Endothelial cell of umbilical vein (primary cell): ENCODE results near the gene RFWD3. TPM values are rescaled to one million over a fixed set of nuclear protein-coding genes. Genes with fewer than 3 reads are reported as not detected.

Experiments used
- BruUV-seq: library from RNA; stranded (reverse); fragments of 400-500 nt; replicated peaks from 2 replicates; lab custom pipeline; 2021; lab: Mats Ljungman, UMichigan
- CTCF ChIA-PET: fragments of 300-600, 350-600 bp; sonication (Branson Sonifier 250); formaldehyde crosslinking; loops from one replicate; lab custom pipeline; 2021; ENCODE audit warnings: antibody characterized with exemption, inconsistent platforms; lab: Charles Lee
- POLR2A ChIA-PET: fragments of 300-600, 350-600 bp; sonication (Branson Sonifier 250); formaldehyde crosslinking; loops from one replicate; lab custom pipeline; 2021; ENCODE audit warnings: antibody characterized with exemption, inconsistent platforms; lab: Charles Lee
- DNase-seq: peaks from one replicate; pipeline ENCODE4 v3.0.0-alpha.2; 2011; ENCODE audit warnings: low read depth, low spot score
- FAIRE-seq: peaks from 2 replicates; lab custom pipeline; 2011; peaks lifted over from hg19 to GRCh38; lab: Jason Lieb, UNC
- H2AFZ ChIP-seq: 2 replicates; pipeline ENCODE4 v1.6.0; 2012; ENCODE audit warnings: low read depth, low read length, control low read depth, inconsistent platforms
- H3K27ac ChIP-seq: 2 replicates; pipeline ENCODE4 v1.5.1; 2011; ENCODE audit warnings: low read depth, mild to moderate bottlenecking, control low read depth, low read length, moderate library complexity; ENCODE audit not compliant: insufficient read depth
- H3K27me3 ChIP-seq, 2 experiments: 2 replicates each; pipeline versions ENCODE4 v1.6.0 to v1.6.1; 2011; ENCODE audit warnings: low read length in 2 of 2, mixed read lengths in 1 of 2; ENCODE audit not compliant: control insufficient read depth in 2 of 2, insufficient read depth in 2 of 2
- H3K36me3 ChIP-seq, 2 experiments: 2 replicates in 1 of 2; 3 replicates in 1 of 2; pipeline ENCODE4 v1.5.1; 2011; ENCODE audit warnings: low read length in 2 of 2, mild to moderate bottlenecking in 1 of 2, moderate library complexity in 1 of 2; ENCODE audit not compliant: control insufficient read depth in 2 of 2, insufficient read depth in 2 of 2; ENCODE audit errors: extremely low read depth in 1 of 2
- H3K4me1 ChIP-seq: 3 replicates; pipeline ENCODE4 v1.5.1; 2011; ENCODE audit warnings: mild to moderate bottlenecking, low read length; ENCODE audit not compliant: control insufficient read depth, insufficient read depth; ENCODE audit errors: extremely low read depth
- H3K4me2 ChIP-seq: 2 replicates; pipeline ENCODE4 v1.6.1; 2011; ENCODE audit warnings: low read length, control low read depth, mixed read lengths; ENCODE audit not compliant: insufficient read depth
- H3K4me3 ChIP-seq, 3 experiments: fragments of 200-600 bp in 1 of 3; sonication (generic), shearing (Covaris generic) in 1 of 3; replicated peaks in 1 of 3; 2 replicates each; pipeline ENCODE4 v1.5.1; 2011 to 2016; ENCODE audit warnings: control low read depth in 3 of 3, low read length in 3 of 3, mild to moderate bottlenecking in 2 of 3, inconsistent platforms in 1 of 3, low read depth in 1 of 3, moderate library complexity in 1 of 3; ENCODE audit not compliant: insufficient read depth in 1 of 3
- H3K79me2 ChIP-seq: 2 replicates; pipeline ENCODE4 v1.6.0; 2012; ENCODE audit warnings: low read length, inconsistent platforms; ENCODE audit not compliant: control insufficient read depth, insufficient read depth
- H3K9ac ChIP-seq: replicated peaks from 2 replicates; pipeline ENCODE3; 2011; ENCODE audit warnings: low read length, control low read depth; ENCODE audit not compliant: insufficient read depth; ENCODE audit errors: extremely low read depth
- H3K9me1 ChIP-seq: replicated peaks from 3 replicates; pipeline ENCODE4 v1.6.0; 2011; ENCODE audit warnings: mild to moderate bottlenecking, low read length; ENCODE audit not compliant: control insufficient read depth, insufficient read depth; ENCODE audit errors: extremely low read depth
- H3K9me3 ChIP-seq: replicated peaks from 2 replicates; pipeline ENCODE4 v1.5.1; 2012; ENCODE audit warnings: low read length, inconsistent platforms; ENCODE audit not compliant: control insufficient read depth, insufficient read depth
- H4K20me1 ChIP-seq: replicated peaks from 2 replicates; pipeline ENCODE3; 2011; ENCODE audit warnings: mild to moderate bottlenecking, low read length; ENCODE audit not compliant: control insufficient read depth, insufficient read depth; ENCODE audit errors: extremely low read depth
- EZH2 ChIP-seq: IDR thresholded peaks from 2 replicates; pipeline ENCODE4 v1.6.1; 2012; ENCODE audit warnings: borderline replicate concordance, low read depth, mild to moderate bottlenecking, moderate library complexity, low read length, inconsistent platforms; ENCODE audit not compliant: severe bottlenecking
- FOS ChIP-seq: IDR thresholded peaks from 2 replicates; pipeline ENCODE4 v1.6.1; 2011; ENCODE audit warnings: mild to moderate bottlenecking, low read length, moderate library complexity, borderline replicate concordance; ENCODE audit not compliant: insufficient read depth
- GATA2 ChIP-seq: IDR thresholded peaks from 2 replicates; pipeline ENCODE4 v1.7.0; 2011; ENCODE audit warnings: low read depth, mild to moderate bottlenecking, moderate library complexity, mixed read lengths, low read length; ENCODE audit not compliant: insufficient read length, insufficient read depth
- JUN ChIP-seq: IDR thresholded peaks from 2 replicates; pipeline ENCODE4 v1.6.1; 2011; ENCODE audit warnings: borderline replicate concordance, low read depth; ENCODE audit not compliant: insufficient read length, insufficient read depth
- MYC ChIP-seq: IDR thresholded peaks from one replicate; pipeline ENCODE4 v1.6.1; 2011; ENCODE audit warnings: mild to moderate bottlenecking, low read depth, low read length
- POLR2A ChIP-seq: IDR thresholded peaks from 2 replicates; pipeline ENCODE4 v1.6.1; 2012; ENCODE audit warnings: low read depth, mild to moderate bottlenecking, control low read depth, low read length
- POLR2AphosphoS5 ChIP-seq: IDR thresholded peaks from 2 replicates; pipeline ENCODE4 v1.6.1; 2012; ENCODE audit warnings: low read depth, mild to moderate bottlenecking, control low read depth, low read length, moderate library complexity; ENCODE audit not compliant: insufficient read depth
- dilution Hi-C: fragments of 300-500 bp; cut with MboI; formaldehyde crosslinking; loops from one replicate; pipeline ENCODE4 v1.15.0; 2019; ENCODE audit warnings: low sequenced_read_pairs; ENCODE audit not compliant: extremely low pct_ligation_motif_present
- intact Hi-C: fragments of 100-400 bp; cut with micrococcal nuclease; formaldehyde crosslinking; loops from one replicate; pipeline ENCODE4 v1.10.0; 2022
- polyA plus RNA-seq, 4 experiments: library from polyadenylated mRNA; depleted of rRNA in 3 of 4; stranded (reverse) in 3 of 4; unstranded in 1 of 4; fragments of >200 nt; gene quantifications; 2 replicates each; pipeline versions ENCODE4 v1.2.1 to v1.2.3, GENCODE V29; 2011 to 2012; ENCODE audit warnings: missing spikeins in 1 of 4
- total RNA-seq: library from RNA; stranded (reverse); gene quantifications from 2 replicates; pipeline ENCODE4 v1.2.3, GENCODE V29; 2021
- TF ChIP-seq, protein P1 (sequence below), 2 donors: IDR thresholded peaks; 1 replicate in 1 of 2; 2 replicates in 1 of 2; pipeline ENCODE4 v1.5.1; 2011; ENCODE audit warnings: low read length in 2 of 2, mild to moderate bottlenecking in 2 of 2, moderate library complexity in 2 of 2, control low read depth in 1 of 2, inconsistent platforms in 1 of 2, low read depth in 1 of 2; ENCODE audit not compliant: insufficient read depth in 1 of 2; ENCODE audit errors: extremely low read depth in 1 of 2
- TF ChIP-seq, protein P2 (sequence below): IDR thresholded peaks from 2 replicates; pipeline ENCODE4 v1.6.1; 2011; ENCODE audit not compliant: insufficient read depth, insufficient read length

The RFWD3 gene
- total and polyA plus RNA-seq, 2 donors (not counting 3 experiments of a cell fraction or from before 2014, with no cell fraction given): 27.3 to 51.6 TPM

DNA sequence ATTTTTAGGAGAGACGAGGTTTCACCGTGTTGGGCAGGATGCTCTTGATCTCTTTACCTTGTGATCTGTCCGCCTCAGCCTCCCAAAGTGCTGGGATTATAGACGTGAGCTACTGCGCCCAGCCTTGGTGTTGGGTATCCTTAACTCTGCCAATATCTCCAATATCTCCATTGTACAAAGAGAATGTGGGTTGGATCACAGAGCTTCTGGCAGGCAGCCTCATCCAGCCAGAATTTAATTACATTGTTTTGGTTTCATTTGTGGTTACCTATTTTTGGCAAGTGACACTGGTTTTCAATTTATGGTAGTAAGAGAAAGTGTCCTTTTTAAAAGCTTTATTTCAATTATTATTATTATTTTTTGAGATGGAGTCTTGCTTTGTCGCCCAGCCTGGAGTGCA is 14.0 kb upstream of the RFWD3 start:
- CTCF ChIA-PET: interaction anchor here (1.1 to 1.5 kb wide), 2 partner anchors 32 to 182 kb away, joined by 3 read pairs; no protein-coding TSS in a partner anchor
- no TSS peak for BruUV-seq
- DNase-seq (no peak), FAIRE-seq (no peak)
- Histone ChIP-seq H3K4me2 (no peak overlapping the region), H3K27me3 (no peaks in the 10 kb centered on the region), H4K20me1 (no peaks in the 10 kb centered on the region), H3K9me3 (no peaks in the 10 kb centered on the region), H2AFZ (no peak overlapping the region), H3K4me1 (no peaks in the 10 kb centered on the region), H3K9me1 (no peaks in the 10 kb centered on the region), H3K9ac (no peak overlapping the region), H3K4me3 (no peak overlapping the region), H3K36me3 (peaks cover 8% of the 10 kb centered on the region in 2 experiments), H3K79me2 (no peaks in the 10 kb centered on the region), H3K27ac (no peak overlapping the region)
- dilution Hi-C loops: no loop called here
- no peak for TF ChIP-seq FOS
- intact Hi-C loops: no loop called here
- POLR2A ChIA-PET: no interaction called here

DNA sequence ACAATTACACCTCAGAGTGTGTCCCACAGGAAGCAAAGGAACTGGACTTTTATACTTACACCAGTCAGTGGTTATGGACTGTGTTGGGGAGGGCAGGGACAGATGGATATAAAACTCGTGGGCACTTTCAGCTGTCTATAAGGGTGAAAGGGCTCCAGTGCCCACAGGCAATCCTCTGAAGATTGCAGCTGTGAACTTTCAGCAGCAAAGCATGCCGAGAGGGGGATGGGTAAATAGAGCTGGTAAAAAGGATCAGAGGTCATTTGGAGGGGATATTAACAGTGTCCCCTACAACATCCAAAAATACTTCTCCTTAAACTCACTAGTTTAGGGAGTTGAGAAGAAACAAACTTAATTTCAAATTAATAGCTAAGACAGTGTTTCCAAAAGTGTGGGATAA is 13.3 kb upstream of the RFWD3 start:
- DNase-seq (no peak), FAIRE-seq (no peak)
- no peak overlapping the region for H3K4me2 ChIP-seq
- no peaks in the 10 kb centered on the region for H4K20me1 ChIP-seq
- CTCF ChIA-PET: interaction anchor here (1.1 to 1.3 kb wide), 2 partner anchors 28 to 183 kb away, joined by 3 to 5 read pairs; no protein-coding TSS in a partner anchor
- intact Hi-C loops (no loop called here), dilution Hi-C loops (no loop called here)
- no peaks in the 10 kb centered on the region for H3K79me2 ChIP-seq
- POLR2A ChIA-PET: no interaction called here
- no peak overlapping the region for H3K9ac ChIP-seq
- H3K27ac ChIP-seq: no peak overlapping the region
- H3K4me1 ChIP-seq: no peaks in the 10 kb centered on the region
- no peaks in the 10 kb centered on the region for H3K9me3 ChIP-seq
- H3K9me1 ChIP-seq: no peaks in the 10 kb centered on the region
- H3K4me3 ChIP-seq: no peak overlapping the region
- BruUV-seq: no TSS peak
- no peaks in the 10 kb centered on the region for H3K27me3 ChIP-seq
- no peak overlapping the region for H2AFZ ChIP-seq
- no peak for TF ChIP-seq MYC
- no peak for TF ChIP-seq EZH2
- TF ChIP-seq POLR2A: no peak
- TF ChIP-seq POLR2AphosphoS5: no peak
- TF ChIP-seq, protein P1, sequence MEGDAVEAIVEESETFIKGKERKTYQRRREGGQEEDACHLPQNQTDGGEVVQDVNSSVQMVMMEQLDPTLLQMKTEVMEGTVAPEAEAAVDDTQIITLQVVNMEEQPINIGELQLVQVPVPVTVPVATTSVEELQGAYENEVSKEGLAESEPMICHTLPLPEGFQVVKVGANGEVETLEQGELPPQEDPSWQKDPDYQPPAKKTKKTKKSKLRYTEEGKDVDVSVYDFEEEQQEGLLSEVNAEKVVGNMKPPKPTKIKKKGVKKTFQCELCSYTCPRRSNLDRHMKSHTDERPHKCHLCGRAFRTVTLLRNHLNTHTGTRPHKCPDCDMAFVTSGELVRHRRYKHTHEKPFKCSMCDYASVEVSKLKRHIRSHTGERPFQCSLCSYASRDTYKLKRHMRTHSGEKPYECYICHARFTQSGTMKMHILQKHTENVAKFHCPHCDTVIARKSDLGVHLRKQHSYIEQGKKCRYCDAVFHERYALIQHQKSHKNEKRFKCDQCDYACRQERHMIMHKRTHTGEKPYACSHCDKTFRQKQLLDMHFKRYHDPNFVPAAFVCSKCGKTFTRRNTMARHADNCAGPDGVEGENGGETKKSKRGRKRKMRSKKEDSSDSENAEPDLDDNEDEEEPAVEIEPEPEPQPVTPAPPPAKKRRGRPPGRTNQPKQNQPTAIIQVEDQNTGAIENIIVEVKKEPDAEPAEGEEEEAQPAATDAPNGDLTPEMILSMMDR (IDR thresholded peaks at IDR 0.05; ENCODE audit: extremely low read depth in 1 of 2, insufficient read depth in 1 of 2, low read depth in 1 of 2, low read length in 2 of 2): no peak
- no peak for TF ChIP-seq GATA2
- TF ChIP-seq FOS: no peak
- TF ChIP-seq JUN: no peak
- TF ChIP-seq, protein P2, sequence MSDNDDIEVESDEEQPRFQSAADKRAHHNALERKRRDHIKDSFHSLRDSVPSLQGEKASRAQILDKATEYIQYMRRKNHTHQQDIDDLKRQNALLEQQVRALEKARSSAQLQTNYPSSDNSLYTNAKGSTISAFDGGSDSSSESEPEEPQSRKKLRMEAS: no peak
- H3K36me3 ChIP-seq: peaks cover 4 to 8% of the 10 kb centered on the region in 2 experiments
